Mucosa of stomach (tissue), 1 donor: ENCODE data around the gene INPP4A.
A peak's percentile ranks its signal among the peaks of the same experiment; 100 is the strongest.
"Not testable (repeated sequence)": the region's sequence is repeated elsewhere in the genome, so short reads cannot be mapped to it uniquely, and the experiment has no call there.

Experiments used
- H3K27me3 ChIP-seq: one replicate; pipeline ENCODE4 v1.7.0; 2013; ENCODE audit warnings: mild to moderate bottlenecking, low read length; ENCODE audit not compliant: control insufficient read depth, insufficient read depth
- H3K36me3 ChIP-seq: one replicate; pipeline ENCODE4 v1.7.0; 2013; ENCODE audit warnings: low read length; ENCODE audit not compliant: control insufficient read depth, insufficient read depth
- H3K4me1 ChIP-seq: one replicate; pipeline ENCODE4 v1.7.0; 2013; ENCODE audit warnings: mild to moderate bottlenecking, low read length; ENCODE audit not compliant: control insufficient read depth, insufficient read depth
- H3K4me3 ChIP-seq: one replicate; pipeline ENCODE4 v1.7.0; 2013; ENCODE audit warnings: low read length
- H3K9ac ChIP-seq: one replicate; pipeline ENCODE4 v1.7.0; 2013; ENCODE audit warnings: mild to moderate bottlenecking, low read length, moderate library complexity
- H3K9me3 ChIP-seq: one replicate; pipeline ENCODE4 v1.7.0; 2013; ENCODE audit warnings: mild to moderate bottlenecking, low read length, moderate library complexity; ENCODE audit not compliant: control insufficient read depth
- donor health status: Pancreatic carcinoma.

Gene INPP4A

GRCh38 chr2:98444436-98445176, at the start of gene INPP4A:
INPP4A (plus strand) TSS chr2:98444858; CDS start chr2:98520049, 75,191 bp downstream.
- Histone ChIP-seq H3K4me1 (peaks cover 23% of the 10 kb centered on the region), H3K9me3 (no peaks in the 10 kb centered on the region), H3K9ac (peak within 1 kb of the TSS; percentile 75), H3K4me3 (peak within 1 kb of the TSS; percentile 78), H3K36me3 (no peaks in the 10 kb centered on the region), H3K27me3 (no peaks in the 10 kb centered on the region)

DNA sequence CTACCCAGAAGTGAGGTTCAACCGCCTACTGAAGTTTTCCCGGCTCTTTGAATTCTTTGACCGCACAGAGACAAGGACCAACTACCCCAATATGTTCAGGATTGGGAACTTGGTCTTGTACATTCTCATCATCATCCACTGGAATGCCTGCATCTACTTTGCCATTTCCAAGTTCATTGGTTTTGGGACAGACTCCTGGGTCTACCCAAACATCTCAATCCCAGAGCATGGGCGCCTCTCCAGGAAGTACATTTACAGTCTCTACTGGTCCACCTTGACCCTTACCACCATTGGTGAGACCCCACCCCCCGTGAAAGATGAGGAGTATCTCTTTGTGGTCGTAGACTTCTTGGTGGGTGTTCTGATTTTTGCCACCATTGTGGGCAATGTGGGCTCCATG, 48.7 kb upstream of the INPP4A start:
- no peaks in the 10 kb centered on the region for H3K9me3 ChIP-seq
- H3K4me1 ChIP-seq = no peaks in the 10 kb centered on the region
- H3K27me3 ChIP-seq = no peaks in the 10 kb centered on the region
- no peaks in the 10 kb centered on the region for H3K36me3 ChIP-seq
- H3K4me3 ChIP-seq = no peak overlapping the region
- no peak overlapping the region for H3K9ac ChIP-seq

DNA sequence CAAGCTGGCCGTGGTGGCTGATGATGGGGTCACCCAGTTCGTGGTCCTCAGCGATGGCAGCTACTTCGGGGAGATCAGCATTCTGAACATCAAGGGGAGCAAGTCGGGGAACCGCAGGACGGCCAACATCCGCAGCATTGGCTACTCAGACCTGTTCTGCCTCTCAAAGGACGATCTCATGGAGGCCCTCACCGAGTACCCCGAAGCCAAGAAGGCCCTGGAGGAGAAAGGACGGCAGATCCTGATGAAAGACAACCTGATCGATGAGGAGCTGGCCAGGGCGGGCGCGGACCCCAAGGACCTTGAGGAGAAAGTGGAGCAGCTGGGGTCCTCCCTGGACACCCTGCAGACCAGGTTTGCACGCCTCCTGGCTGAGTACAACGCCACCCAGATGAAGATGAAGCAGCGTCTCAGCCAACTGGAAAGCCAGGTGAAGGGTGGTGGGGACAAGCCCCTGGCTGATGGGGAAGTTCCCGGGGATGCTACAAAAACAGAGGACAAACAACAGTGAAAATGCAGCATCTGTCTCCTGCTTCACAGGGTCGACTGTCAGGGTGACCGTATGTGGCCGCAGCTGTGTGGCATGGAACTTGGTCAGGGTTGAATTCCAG, 47.8 kb upstream of the INPP4A start:
- Histone ChIP-seq H3K4me1 (no peaks in the 10 kb centered on the region), H3K36me3 (no peaks in the 10 kb centered on the region), H3K4me3 (no peak overlapping the region), H3K9ac (no peak overlapping the region), H3K9me3 (no peaks in the 10 kb centered on the region), H3K27me3 (no peaks in the 10 kb centered on the region)

GRCh38 chr2:98399140-98399539, 45.5 kb upstream of the INPP4A start:
- Histone ChIP-seq H3K9ac (no peak overlapping the region), H3K9me3 (no peaks in the 10 kb centered on the region), H3K4me3 (no peak overlapping the region), H3K27me3 (no peaks in the 10 kb centered on the region), H3K4me1 (no peaks in the 10 kb centered on the region), H3K36me3 (no peaks in the 10 kb centered on the region)

DNA sequence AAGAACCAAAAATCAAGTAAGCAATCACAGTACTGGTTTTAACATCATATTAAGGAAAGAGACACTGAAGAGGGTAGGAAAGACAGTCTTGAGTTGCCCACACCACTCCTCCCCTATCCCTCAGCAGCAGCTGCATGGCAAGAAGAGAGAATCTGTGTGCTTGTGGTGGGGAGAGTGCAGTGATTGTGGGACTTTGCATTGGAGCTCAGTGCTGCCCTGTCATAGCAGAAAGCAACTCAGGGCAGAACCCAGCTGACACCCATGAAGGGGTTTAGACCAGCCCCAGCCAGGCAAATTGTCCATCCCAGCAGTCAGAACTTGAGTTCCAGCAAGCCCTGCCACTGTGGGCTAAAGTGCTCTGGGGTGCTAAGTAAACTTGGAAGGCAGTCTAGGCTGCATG, 40.8 kb upstream of the INPP4A start:
- H3K4me1 ChIP-seq = no peaks in the 10 kb centered on the region
- H3K27me3 ChIP-seq = no peaks in the 10 kb centered on the region
- H3K36me3 ChIP-seq = no peaks in the 10 kb centered on the region
- H3K9ac ChIP-seq = no peak overlapping the region
- H3K9me3 ChIP-seq = no peaks in the 10 kb centered on the region
- no peak overlapping the region for H3K4me3 ChIP-seq

DNA sequence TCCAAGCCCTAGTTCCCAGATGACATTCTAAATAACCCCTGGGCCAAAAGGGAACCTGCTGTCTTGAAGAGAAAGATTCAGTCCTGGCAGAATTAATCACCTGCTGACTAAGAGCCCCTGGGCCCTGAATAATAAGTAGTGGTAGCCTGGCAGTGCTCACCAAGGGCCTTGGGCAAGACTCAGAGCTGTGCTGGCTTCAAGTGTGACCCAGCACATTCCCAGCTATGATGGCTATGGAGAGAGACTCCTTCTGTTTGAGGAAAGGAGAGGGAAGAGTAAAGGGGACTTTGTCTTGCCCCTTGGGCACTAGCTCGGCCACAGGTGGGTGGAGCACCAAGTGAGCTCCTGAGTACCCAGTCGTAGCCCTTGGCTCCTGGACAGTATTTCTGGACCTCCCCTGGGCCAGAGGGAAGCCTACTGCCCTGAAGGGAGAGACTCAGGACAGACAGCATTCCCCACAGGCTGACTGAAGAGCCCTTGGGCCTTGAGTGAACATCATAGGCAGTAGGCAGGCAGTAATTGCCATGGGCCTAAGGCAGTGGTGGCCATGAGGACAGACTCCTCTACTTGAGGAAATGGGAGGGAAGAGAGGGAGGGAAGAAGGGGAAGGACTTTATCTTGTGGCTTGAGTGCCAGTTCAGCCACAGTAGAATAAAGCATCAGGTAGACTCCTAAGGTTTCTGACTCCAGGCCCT, 40.0 kb upstream of the INPP4A start:
- Histone ChIP-seq H3K9me3 (no peaks in the 10 kb centered on the region), H3K4me3 (no peak overlapping the region), H3K4me1 (no peaks in the 10 kb centered on the region), H3K27me3 (no peaks in the 10 kb centered on the region), H3K36me3 (no peaks in the 10 kb centered on the region), H3K9ac (no peak overlapping the region)

GRCh38 chr2:98405301-98405700, 39.4 kb upstream of the INPP4A start:
- H3K9ac ChIP-seq = no peak overlapping the region
- no peaks in the 10 kb centered on the region for H3K27me3 ChIP-seq
- no peak overlapping the region for H3K4me3 ChIP-seq
- no peaks in the 10 kb centered on the region for H3K4me1 ChIP-seq
- H3K36me3 ChIP-seq = no peaks in the 10 kb centered on the region
- no peaks in the 10 kb centered on the region for H3K9me3 ChIP-seq

- H3K4me3 ChIP-seq = no peak overlapping the region
- no peaks in the 10 kb centered on the region for H3K36me3 ChIP-seq
- no peaks in the 10 kb centered on the region for H3K27me3 ChIP-seq
- H3K9me3 ChIP-seq = no peaks in the 10 kb centered on the region
- H3K9ac ChIP-seq = no peak overlapping the region
- peaks cover 4% of the 10 kb centered on the region for H3K4me1 ChIP-seq
Observed at GRCh38 chr2:98408155-98408554, 36.5 kb upstream of the INPP4A start.

GRCh38 chr2:98412751-98413458, 31.8 kb upstream of the INPP4A start:
- no peak overlapping the region for H3K4me3 ChIP-seq
- H3K9ac ChIP-seq = no peak overlapping the region
- H3K36me3 ChIP-seq = no peaks in the 10 kb centered on the region

DNA sequence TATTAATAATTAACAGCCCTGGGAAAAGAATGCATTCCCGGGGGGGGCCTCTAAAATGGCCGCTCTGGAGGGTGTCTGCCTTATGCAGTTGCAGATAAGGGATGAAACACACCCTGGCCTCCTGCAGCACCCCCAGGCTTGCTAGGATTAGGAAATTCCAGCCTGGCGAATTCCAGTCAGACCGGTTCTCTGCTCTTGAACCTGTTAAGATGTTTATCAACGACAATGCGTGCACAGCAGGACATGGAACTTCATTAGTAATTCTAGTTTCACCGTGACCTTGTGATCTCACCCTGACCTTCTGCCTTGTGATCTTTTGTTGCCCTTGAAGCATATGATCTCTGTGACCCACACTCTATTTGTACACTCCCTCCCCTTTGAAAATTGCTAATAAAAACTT, 30.4 kb upstream of the INPP4A start:
- H3K4me3 ChIP-seq, H3K27me3 ChIP-seq, H3K9me3 ChIP-seq, H3K4me1 ChIP-seq, H3K9ac ChIP-seq, H3K36me3 ChIP-seq: not testable (repeated sequence)

More at GRCh38 chr2:98412751-98413458, 31.8 kb upstream of the INPP4A start:
- H3K9me3 ChIP-seq = no peaks in the 10 kb centered on the region
- H3K4me1 ChIP-seq = peaks cover 4% of the 10 kb centered on the region
- H3K27me3 ChIP-seq = no peaks in the 10 kb centered on the region

GRCh38 chr2:98415719-98416248, 28.9 kb upstream of the INPP4A start:
- not testable (repeated sequence) for H3K9ac ChIP-seq, H3K4me1 ChIP-seq, H3K4me3 ChIP-seq, H3K27me3 ChIP-seq, H3K9me3 ChIP-seq, H3K36me3 ChIP-seq
